GM19043 (cell line): Measurements from ENCODE around the gene CHD1L.
"Not testable (repeated sequence)": the region's sequence is repeated elsewhere in the genome, so short reads cannot be mapped to it uniquely, and the experiment has no call there.

Source experiments
- ATAC-seq: cut with Tn5 transposase; IDR thresholded peaks from one replicate; pipeline ENCODE4 v1.9.1; 2021; ENCODE audit warnings: low read depth; ENCODE audit not compliant: unreplicated experiment

Gene CHD1L

DNA sequence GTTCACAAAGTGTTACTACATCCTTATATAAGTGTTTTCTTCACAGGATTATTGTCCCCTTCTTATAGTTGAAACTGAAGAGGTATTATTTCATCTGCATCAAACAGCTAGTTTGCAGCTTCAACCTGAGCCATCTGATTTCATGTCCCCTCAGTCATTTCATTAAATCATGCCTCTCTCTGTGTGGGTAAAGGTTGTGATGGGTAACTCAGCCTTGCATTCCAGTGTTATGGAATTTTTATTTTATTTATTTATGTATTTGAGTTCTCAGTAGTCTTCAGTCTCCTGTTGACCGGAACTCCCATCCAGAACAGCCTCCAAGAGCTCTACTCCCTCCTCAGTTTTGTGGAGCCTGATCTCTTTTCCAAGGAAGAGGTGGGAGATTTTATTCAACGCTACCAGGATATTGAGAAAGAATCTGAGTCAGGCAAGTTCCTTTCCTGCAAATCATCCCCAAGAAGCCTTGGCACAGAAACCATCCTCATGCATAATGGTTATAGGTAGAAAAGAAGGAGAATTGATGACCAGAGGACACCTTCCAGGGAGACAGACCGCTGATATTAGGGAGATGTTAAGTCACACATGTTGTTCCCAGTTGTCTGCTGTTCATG lies 21.8 kb downstream of the CHD1L start:
- no peak for ATAC-seq

- no peak for ATAC-seq
Measured at GRCh38 chr1:147266381-147266780, 23.9 kb downstream of the CHD1L start.

- ATAC-seq = no peak
Measured at GRCh38 chr1:147267711-147268110, 25.2 kb downstream of the CHD1L start.

DNA sequence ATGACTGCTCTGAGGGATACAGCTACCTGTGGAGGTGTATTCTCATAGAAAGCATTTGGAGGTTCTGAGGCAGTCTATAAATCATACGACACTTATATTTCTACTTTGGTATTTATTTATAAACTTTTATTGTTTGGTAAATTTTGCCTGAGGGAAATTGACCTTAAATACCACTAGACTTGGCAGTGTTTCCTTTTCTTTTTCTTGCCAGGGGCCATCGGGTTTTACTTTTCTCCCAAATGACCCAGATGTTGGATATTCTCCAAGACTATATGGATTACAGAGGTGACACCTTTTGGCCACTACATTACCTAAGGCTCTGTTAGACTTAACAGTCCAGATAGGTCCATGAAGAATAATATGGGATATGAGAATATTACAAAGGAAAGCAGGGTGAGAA lies 28.2 kb downstream of the CHD1L start:
- no peak for ATAC-seq

GRCh38 chr1:147272042-147272441 lies 29.6 kb downstream of the CHD1L start:
- ATAC-seq = no peak

GRCh38 chr1:147273409-147274336 lies 31.2 kb downstream of the CHD1L start:
- ATAC-seq = no peak

DNA sequence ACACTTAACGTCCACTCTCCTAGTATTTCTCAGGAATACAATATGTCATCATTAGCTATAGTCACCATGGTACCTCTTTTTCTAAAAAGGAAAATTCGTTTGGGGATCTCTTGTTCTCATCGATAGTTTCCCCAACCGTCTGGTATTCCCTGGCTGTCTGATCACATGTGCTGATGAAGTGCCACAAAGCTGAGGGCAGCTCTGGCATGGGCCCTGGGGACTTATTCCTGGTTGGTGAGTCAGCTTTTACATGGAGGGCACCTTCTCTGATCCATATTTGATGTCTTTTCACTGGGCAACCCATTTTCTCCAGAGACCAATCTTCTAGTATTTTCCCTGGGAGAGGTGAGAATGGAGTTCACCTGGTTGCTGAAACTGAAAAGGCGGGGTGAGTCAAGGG lies 39.5 kb downstream of the CHD1L start:
- ATAC-seq = no peak

DNA sequence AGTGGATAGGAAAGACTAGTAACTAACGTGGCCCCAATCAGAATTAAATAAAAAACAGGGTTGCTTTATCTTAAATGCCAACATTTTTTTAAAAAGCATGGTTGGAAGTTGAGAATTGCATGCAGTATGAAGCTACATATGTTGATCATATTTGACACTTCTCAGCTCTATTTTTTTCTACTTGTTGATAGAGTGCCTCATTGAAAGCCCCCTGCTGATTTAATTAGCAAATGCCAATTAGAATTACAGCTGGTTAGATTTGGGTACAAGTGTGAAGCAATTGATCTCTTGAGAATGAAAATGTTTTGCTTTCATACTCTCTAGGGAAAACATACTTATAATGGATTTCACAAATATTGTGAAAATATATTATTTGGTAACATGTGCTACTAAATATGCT lies 40.5 kb downstream of the CHD1L start:
- no peak for ATAC-seq

- no peak for ATAC-seq
Measured at GRCh38 chr1:147287133-147287865, 44.8 kb downstream of the CHD1L start.

DNA sequence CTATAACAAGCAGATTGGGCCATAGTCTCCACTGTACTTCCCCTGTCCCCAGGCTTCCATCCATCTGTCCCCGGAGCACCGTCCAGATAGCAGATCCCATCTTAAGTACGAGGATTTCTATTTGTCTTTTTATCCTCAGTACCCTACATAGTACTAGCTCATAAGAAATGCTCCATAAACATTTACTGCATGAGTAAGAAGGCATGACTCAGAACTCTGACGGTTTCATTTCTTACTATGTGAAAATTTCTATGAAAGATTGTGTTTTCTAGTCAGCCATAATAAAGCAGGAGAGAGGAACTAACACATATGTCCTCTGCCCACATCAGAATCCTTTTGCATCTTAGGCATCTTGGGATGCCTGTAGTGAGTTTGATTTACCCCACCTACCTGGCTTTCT lies 49.5 kb downstream of the CHD1L start:
- no peak for ATAC-seq

DNA sequence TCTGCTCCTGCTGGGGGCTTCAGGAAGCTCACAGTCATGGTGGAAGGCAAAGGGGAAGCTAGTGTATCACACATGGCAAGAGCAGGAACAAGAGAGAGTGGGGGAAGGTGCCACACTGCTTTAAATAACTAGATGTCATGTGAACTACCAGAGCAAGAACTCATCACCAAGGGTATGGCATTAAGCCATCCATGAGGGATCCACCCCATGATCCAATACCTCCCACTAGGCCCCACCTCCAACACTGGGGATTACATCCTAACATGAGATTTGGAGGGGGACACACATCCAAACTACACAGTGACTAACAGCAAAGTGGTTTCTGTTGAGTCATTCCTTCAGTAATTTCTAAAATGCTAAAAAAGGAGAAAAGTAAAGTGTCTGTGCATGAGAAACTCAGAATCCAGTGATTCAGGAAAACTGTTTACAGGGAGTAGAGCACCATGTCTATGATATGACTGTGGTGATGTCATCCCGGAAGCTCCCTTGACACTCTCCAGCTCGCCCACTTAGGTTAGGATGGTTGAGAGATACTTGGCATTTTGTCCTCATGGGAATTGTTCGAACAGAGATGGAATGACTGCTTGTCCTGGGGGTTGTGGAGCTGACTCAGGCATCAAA lies 50.3 kb downstream of the CHD1L start:
- no peak for ATAC-seq

GRCh38 chr1:147297438-147297837 lies 55.0 kb downstream of the CHD1L start:
- no peak for ATAC-seq

- not testable (repeated sequence) for ATAC-seq
Measured at GRCh38 chr1:147305803-147306202, 63.3 kb downstream of the CHD1L start.

- no peak for ATAC-seq
Measured at GRCh38 chr1:147316968-147317367, 74.5 kb downstream of the CHD1L start.

- not testable (repeated sequence) for ATAC-seq
Measured at GRCh38 chr1:147326933-147327687, 84.6 kb downstream of the CHD1L start.

GRCh38 chr1:147334292-147334691 lies 91.8 kb downstream of the CHD1L start:
- ATAC-seq = no peak

DNA sequence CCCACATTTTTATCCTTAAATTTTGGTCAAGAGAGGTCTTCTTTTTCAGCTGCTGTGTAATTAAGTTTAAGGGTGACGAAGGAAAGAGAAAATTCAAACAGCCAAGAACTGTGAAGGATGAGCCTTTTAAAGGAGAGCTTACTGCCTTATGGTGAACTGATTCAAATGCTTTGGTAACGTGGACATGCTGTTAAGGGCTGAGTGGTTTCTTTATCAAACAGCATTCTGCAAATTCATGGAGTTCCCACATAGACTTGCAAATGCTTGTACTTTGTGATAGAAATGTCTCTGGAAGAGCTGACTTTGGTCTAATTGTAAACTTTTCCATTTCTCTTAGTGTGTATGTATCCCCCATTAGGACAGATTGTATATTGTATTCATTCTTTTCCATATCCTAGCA lies 93.8 kb downstream of the CHD1L start:
- ATAC-seq = no peak

DNA sequence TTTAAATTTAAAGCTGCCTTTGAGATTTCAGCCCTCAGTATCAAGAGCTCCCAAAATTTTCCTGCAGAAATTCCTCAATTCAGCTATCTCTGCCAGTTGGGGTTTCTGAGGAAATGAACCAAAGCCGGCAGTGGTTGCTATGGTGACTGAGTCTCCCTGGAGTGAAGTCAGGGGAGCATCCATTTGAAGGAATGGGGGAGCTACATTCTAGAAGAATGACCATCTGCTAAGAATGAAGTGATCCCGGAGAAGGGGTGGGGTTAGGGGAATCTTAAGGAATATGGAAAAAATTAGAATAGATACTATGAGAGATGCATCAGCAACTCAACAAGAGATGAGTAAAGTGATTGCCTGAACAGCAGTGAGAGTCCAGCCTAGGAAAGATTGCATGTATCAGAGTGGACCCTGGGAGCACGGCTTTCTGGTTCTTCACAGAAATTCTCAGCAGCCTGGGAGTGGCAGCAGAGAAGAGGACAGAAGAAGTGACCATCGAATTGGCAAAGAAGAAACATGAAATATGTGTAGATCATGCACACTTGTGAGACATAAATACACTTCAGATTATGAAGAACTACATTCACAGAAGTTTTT lies 94.7 kb downstream of the CHD1L start:
- ATAC-seq = no peak

GRCh38 chr1:147338571-147338970 lies 96.1 kb downstream of the CHD1L start:
- no peak for ATAC-seq

- no peak for ATAC-seq
Measured at GRCh38 chr1:147341246-147341645, 98.8 kb downstream of the CHD1L start.
